ENCODE measurements around the gene KLF15. TPM values are rescaled to one million over a fixed set of nuclear protein-coding genes. Genes with fewer than 3 reads are reported as not detected.

The KLF15 gene
- total RNA-seq, 1 donor from 2014 or later: 0.31 TPM

DNA sequence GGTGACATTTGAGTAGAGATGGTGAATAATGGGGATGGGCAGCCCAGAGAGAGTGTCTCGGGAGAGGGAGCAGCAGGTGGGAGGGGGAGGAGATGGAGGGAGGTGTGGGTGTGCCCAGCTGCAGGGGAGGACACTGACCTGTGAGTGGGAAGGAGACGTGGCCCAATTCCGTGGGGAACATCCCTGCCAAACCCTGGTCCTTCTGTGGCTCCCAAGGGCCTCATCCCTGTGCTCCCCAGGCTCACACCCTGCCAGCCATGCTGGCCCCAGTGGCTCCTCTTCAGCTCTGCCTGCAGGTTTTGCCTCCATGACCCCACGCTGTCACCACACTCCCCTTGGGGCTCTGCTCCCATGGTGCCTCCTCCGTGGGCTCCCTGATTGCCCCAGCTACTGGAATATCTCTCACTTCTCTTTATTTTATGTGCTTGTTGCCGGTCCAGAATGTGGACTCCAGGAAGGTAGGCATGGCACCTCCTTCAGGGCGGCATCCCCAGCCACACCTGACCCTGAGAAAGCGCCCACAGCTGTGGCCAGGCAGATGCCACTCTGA lies 44.5 kb upstream of the KLF15 start:
- Mint-ChIP-seq H3K27ac (no peak overlapping the region), H3K36me3 (ENCODE audit: low read depth) (no peaks in the 10 kb centered on the region), H3K9me3 (peaks cover 12% of the 10 kb centered on the region), H3K4me1 (no peaks in the 10 kb centered on the region), H3K4me3 (no peak overlapping the region), H3K27me3 (peaks cover 7% of the 10 kb centered on the region)
- ChIA-PET CTCF (no interaction called here), POLR2A (no interaction called here)
- TF ChIP-seq, protein P1, sequence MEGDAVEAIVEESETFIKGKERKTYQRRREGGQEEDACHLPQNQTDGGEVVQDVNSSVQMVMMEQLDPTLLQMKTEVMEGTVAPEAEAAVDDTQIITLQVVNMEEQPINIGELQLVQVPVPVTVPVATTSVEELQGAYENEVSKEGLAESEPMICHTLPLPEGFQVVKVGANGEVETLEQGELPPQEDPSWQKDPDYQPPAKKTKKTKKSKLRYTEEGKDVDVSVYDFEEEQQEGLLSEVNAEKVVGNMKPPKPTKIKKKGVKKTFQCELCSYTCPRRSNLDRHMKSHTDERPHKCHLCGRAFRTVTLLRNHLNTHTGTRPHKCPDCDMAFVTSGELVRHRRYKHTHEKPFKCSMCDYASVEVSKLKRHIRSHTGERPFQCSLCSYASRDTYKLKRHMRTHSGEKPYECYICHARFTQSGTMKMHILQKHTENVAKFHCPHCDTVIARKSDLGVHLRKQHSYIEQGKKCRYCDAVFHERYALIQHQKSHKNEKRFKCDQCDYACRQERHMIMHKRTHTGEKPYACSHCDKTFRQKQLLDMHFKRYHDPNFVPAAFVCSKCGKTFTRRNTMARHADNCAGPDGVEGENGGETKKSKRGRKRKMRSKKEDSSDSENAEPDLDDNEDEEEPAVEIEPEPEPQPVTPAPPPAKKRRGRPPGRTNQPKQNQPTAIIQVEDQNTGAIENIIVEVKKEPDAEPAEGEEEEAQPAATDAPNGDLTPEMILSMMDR (IDR thresholded peaks at IDR 0.05): no peak
- ATAC-seq (ENCODE audit: low read depth): no peak
- no peak for DNase-seq
- intact Hi-C loops (cut with micrococcal nuclease): no loop called here

DNA sequence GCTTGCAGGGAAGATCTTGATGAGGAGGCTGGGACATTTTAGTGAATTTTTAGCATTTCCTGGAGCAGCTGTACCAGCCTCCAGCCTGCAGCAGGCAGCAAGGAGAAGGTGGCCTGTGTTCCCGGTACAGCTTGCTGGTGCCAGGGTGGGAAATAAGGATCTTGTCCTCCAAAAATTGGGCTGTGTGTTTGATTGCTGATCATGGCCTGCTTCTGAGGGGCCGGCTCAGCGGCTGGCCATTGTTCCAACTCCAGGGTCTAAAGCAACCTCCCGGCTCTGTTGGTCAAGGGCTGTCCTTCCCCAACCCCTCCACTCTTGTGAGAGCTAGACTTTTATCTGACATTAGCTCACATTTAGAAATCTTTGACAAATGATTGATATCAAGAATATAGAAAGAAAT lies 42.5 kb upstream of the KLF15 start:
- no peak for ATAC-seq (ENCODE audit: low read depth)

DNA sequence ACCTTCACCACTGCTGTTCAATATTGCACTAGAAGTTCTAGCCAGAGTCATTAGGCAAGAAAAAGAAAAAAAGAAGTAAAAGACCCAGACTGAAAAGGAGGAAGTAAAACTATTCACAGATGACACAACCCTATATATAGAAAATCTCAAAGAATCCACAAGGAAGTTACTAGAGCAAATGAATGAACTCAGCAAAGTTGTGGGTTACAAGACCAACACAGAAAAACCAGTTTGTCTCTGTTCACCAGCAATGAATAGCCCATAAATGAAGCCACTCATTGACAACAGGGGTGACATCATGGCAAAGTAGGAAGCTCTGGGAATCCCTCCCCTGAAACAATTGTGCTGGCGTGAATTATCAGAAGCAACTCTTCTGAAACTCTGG lies 42.1 kb upstream of the KLF15 start:
- DNase-seq (no peak), ATAC-seq (ENCODE audit: low read depth) (no peak)
- H3K27ac Mint-ChIP-seq: no peak overlapping the region
- H3K36me3 Mint-ChIP-seq (ENCODE audit: low read depth): no peaks in the 10 kb centered on the region
- ChIA-PET POLR2A (no interaction called here), CTCF (no interaction called here)
- intact Hi-C loops (cut with micrococcal nuclease): no loop called here
- peaks cover 12% of the 10 kb centered on the region for H3K9me3 Mint-ChIP-seq
- no peaks in the 10 kb centered on the region for H3K4me1 Mint-ChIP-seq
- no peak overlapping the region for H3K4me3 Mint-ChIP-seq
- H3K27me3 Mint-ChIP-seq: peaks cover 13% of the 10 kb centered on the region
- TF ChIP-seq, protein P1 (IDR thresholded peaks at IDR 0.05): no peak

More for the DNA sequence above, 42.5 kb upstream of the KLF15 start:
- Mint-ChIP-seq H3K27ac (no peak overlapping the region), H3K9me3 (peaks cover 12% of the 10 kb centered on the region), H3K36me3 (ENCODE audit: low read depth) (no peaks in the 10 kb centered on the region), H3K4me3 (no peak overlapping the region), H3K27me3 (peaks cover 15% of the 10 kb centered on the region), H3K4me1 (no peaks in the 10 kb centered on the region)
- TF ChIP-seq, protein P1 (IDR thresholded peaks at IDR 0.05): no peak
- ChIA-PET POLR2A (no interaction called here), CTCF (no interaction called here)
- intact Hi-C loops (cut with micrococcal nuclease): no loop called here
- no peak for DNase-seq

DNA sequence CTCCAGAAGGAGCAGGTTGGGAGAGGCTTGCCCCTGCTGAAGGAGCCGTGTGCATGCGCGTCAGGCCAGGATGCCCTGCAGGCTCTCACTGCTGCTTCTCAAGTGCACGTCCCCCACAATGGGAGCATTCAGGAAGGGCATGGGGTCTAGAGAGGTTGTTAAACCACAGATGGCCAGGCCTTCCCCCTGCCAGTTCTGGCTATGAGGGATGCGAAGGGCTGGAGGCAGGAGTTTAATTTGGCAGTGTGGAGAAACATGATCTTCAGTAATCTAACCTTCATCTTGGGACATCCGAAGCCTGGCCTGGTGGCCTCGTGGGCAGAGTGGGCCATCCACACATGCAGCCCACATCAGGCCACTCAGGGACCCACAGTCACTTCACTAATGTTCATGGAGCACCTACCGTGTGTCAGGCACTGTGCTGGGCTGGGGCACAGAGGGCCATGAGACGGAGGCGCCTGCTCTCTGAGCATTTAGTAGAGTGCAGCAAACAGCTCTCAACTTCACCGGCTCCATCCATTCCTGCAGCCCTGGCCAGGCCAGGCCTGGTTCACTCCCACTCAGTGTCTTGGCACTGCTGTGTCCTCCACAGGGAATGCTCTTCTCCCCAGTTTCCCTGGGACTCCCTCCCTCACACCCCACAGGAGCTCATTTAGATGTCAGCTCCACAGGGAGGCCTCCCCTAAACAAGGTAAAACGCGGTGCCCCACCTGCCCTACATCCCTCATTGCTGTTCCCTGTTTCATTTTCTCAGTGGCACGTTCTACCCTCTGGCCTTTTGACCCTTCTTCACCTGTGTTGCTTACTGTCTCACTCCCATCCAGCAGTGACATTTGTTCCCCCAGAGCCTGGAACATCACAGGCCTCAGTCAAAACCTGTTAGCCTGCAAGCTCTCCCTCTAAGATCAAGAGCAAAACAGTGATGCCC lies 41.5 kb upstream of the KLF15 start:
- Mint-ChIP-seq H3K9me3 (peaks cover 12% of the 10 kb centered on the region), H3K4me1 (no peaks in the 10 kb centered on the region), H3K27ac (no peak overlapping the region), H3K4me3 (no peak overlapping the region), H3K27me3 (peaks cover 19% of the 10 kb centered on the region), H3K36me3 (ENCODE audit: low read depth) (no peaks in the 10 kb centered on the region)
- ChIA-PET POLR2A (no interaction called here), CTCF (no interaction called here)
- TF ChIP-seq, protein P1 (IDR thresholded peaks at IDR 0.05): no peak
- intact Hi-C loops (cut with micrococcal nuclease): no loop called here
- no peak for ATAC-seq (ENCODE audit: low read depth)
- DNase-seq: no peak

DNA sequence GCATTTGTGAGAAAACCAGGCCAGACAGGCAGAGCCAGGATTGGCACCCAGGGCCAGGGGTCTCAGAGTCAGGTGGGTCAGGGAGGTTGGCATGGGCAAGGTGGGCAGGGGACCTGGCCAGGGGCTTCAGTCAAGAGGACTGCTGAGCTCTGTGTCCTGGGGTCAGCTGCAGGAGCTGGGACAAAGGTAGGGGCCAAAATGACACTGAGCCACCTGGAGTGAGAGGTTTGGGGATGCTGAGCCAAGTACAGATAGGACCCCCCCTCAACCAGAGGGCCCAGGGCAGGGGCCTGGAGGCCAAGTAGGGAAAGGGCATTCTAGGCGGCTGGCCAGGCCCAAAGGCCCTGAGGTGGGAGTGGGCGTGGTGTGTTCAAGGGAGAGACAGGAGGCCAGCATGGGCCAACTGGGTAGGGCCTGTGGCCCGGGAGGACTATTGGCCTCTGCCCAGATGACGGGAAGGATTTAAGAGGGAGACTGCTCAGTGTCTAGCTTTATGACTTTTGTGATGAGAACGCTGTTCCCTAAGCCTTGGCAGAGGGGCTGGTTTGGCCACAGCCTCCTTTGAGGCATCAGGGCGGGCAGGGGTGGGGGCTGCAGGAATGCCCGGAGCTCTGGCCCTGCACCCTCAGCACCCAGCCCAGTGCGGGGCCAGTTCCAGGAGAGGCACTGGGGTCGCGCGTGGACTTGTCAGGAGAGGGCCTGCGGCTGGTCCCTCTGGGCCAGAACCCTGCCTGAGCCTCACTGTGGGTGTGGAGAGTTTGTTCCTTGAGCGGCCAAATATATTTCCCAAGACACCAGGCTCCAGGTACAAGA lies 40.6 kb upstream of the KLF15 start:
- POLR2A ChIA-PET: no interaction called here
- DNase-seq (no peak), ATAC-seq (ENCODE audit: low read depth) (no peak)
- Mint-ChIP-seq H3K27ac (no peak overlapping the region), H3K27me3 (peaks cover 24% of the 10 kb centered on the region), H3K9me3 (peaks cover 12% of the 10 kb centered on the region), H3K4me3 (no peak overlapping the region), H3K4me1 (no peaks in the 10 kb centered on the region), H3K36me3 (ENCODE audit: low read depth) (no peaks in the 10 kb centered on the region)
- intact Hi-C loops (cut with micrococcal nuclease): no loop called here
- CTCF ChIA-PET: no interaction called here
- TF ChIP-seq, protein P1 (IDR thresholded peaks at IDR 0.05): no peak

Data from activated B cell treated with CpG ODN at 0.5 μM for 24 hours (primary cell).